RWPE2 (cell line): Measurements from ENCODE around the gene ZMYM4.
"Not testable (repeated sequence)": the region's sequence is repeated elsewhere in the genome, so short reads cannot be mapped to it uniquely, and the experiment has no call there.

Experiments
- ATAC-seq: fragments of 200-7000 bp; cut with Tn5 transposase; 3 replicates; pipeline ENCODE4 v1.9.1; 2021; ENCODE audit warnings: low read depth
- DNase-seq: peaks from one replicate; pipeline ENCODE4 v3.0.0-alpha.2; 2020; ENCODE audit warnings: low spot score
- H3K27ac ChIP-seq: fragments of 450-650 bp; 2 replicates; pipeline ENCODE4 v1.5.1; 2017; ENCODE audit warnings: mild to moderate bottlenecking; ENCODE audit not compliant: poor library complexity, severe bottlenecking
- H3K27me3 ChIP-seq: fragments of 250-450 bp; sonication (Bioruptor Pico); 2 replicates; pipeline ENCODE4 v1.5.1; 2021; ENCODE audit warnings: mild to moderate bottlenecking, moderate library complexity; ENCODE audit not compliant: insufficient read depth, poor library complexity, severe bottlenecking
- H3K36me3 ChIP-seq: fragments of 250-450 bp; sonication (Bioruptor Pico); 2 replicates; pipeline ENCODE4 v1.5.1; 2020; ENCODE audit warnings: low read depth, mild to moderate bottlenecking, moderate library complexity
- H3K4me1 ChIP-seq: fragments of 250-450 bp; sonication (Bioruptor Pico); 2 replicates; pipeline ENCODE4 v1.5.1; 2021; ENCODE audit warnings: mild to moderate bottlenecking, moderate library complexity; ENCODE audit not compliant: insufficient read depth, poor library complexity, severe bottlenecking
- H3K4me3 ChIP-seq: fragments of 250-450 bp; sonication (Bioruptor Pico); 2 replicates; pipeline ENCODE4 v1.5.1; 2021; ENCODE audit warnings: mild to moderate bottlenecking, moderate library complexity; ENCODE audit not compliant: severe bottlenecking
- H3K9me3 ChIP-seq: fragments of 250-450 bp; sonication (Bioruptor Pico); 2 replicates; pipeline ENCODE4 v1.5.1; 2021; ENCODE audit warnings: mild to moderate bottlenecking, moderate library complexity; ENCODE audit not compliant: severe bottlenecking
- CTCF ChIP-seq: fragments of 450-650 bp; IDR thresholded peaks from one replicate; pipeline ENCODE4 v1.5.1; 2017; ENCODE audit warnings: mild to moderate bottlenecking, moderate library complexity; ENCODE audit not compliant: poor library complexity, severe bottlenecking

Gene ZMYM4

GRCh38 chr1:35460796-35461195 lies 192.3 kb downstream of the ZMYM4 start:
- Histone ChIP-seq H3K36me3 (peaks cover 46% of the 10 kb centered on the region), H3K27me3 (no peaks in the 10 kb centered on the region), H3K27ac (no peak overlapping the region), H3K4me3 (no peak overlapping the region), H3K9me3 (no peaks in the 10 kb centered on the region), H3K4me1 (no peaks in the 10 kb centered on the region)
- TF ChIP-seq CTCF = no peak
- ATAC-seq (no peak; the same call in 2 of the 3 replicates), DNase-seq (no peak)

- H3K4me3 ChIP-seq = no peak overlapping the region
- no peaks in the 10 kb centered on the region for H3K27me3 ChIP-seq
- peaks cover 53% of the 10 kb centered on the region for H3K36me3 ChIP-seq
- H3K27ac ChIP-seq = no peak overlapping the region
- DNase-seq (no peak), ATAC-seq (no peak)
- H3K9me3 ChIP-seq = no peaks in the 10 kb centered on the region
- TF ChIP-seq CTCF = no peak
- no peaks in the 10 kb centered on the region for H3K4me1 ChIP-seq
These were observed 193.6 kb downstream of the ZMYM4 start for GRCh38 chr1:35461966-35462651.

- Histone ChIP-seq H3K27me3 (no peaks in the 10 kb centered on the region), H3K4me1 (peaks cover under 1% of the 10 kb centered on the region), H3K4me3 (no peak overlapping the region), H3K36me3 (peaks cover 53% of the 10 kb centered on the region), H3K27ac (no peak overlapping the region), H3K9me3 (no peaks in the 10 kb centered on the region)
- ATAC-seq (no peak), DNase-seq (no peak)
- TF ChIP-seq CTCF = no peak
These were observed 194.7 kb downstream of the ZMYM4 start for GRCh38 chr1:35463232-35463631.

GRCh38 chr1:35463749-35464148 lies 195.2 kb downstream of the ZMYM4 start:
- H3K27ac ChIP-seq, DNase-seq, ATAC-seq, H3K27me3 ChIP-seq, H3K9me3 ChIP-seq, H3K4me1 ChIP-seq, H3K4me3 ChIP-seq: not testable (repeated sequence)
- H3K36me3 ChIP-seq = peaks cover 48% of the 10 kb centered on the region

GRCh38 chr1:35466120-35466519 lies 197.6 kb downstream of the ZMYM4 start:
- H3K27me3 ChIP-seq = no peaks in the 10 kb centered on the region
- no peaks in the 10 kb centered on the region for H3K9me3 ChIP-seq
- H3K27ac ChIP-seq = no peak overlapping the region
- no peak overlapping the region for H3K4me3 ChIP-seq
- ATAC-seq = no peak
- TF ChIP-seq CTCF = no peak
- peaks cover 6% of the 10 kb centered on the region for H3K4me1 ChIP-seq
- no peak for DNase-seq
- H3K36me3 ChIP-seq = peaks cover 41% of the 10 kb centered on the region
